ENCODE data around the gene NMUR1.

DNA sequence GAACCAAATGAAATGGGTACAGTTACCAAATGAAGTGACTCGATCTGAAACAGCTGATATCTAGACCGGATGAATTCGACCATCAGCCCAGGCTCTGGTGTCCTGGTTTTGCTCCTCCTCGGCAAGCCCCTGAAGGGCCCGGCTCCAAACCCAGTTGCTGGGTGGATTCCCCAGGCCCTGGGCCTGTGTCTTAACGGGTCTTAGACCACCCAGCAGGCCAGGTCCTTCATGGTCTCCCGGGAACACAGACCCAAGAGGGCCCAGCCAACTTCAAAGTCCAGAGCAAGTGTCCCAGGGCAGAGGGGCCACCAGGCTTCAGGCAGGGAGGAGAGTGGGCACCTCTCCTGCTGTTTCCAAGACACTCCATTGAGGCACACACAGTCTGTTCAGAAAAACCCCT is 26.7 kb upstream of the NMUR1 start:
- TF ChIP-seq, protein P1, sequence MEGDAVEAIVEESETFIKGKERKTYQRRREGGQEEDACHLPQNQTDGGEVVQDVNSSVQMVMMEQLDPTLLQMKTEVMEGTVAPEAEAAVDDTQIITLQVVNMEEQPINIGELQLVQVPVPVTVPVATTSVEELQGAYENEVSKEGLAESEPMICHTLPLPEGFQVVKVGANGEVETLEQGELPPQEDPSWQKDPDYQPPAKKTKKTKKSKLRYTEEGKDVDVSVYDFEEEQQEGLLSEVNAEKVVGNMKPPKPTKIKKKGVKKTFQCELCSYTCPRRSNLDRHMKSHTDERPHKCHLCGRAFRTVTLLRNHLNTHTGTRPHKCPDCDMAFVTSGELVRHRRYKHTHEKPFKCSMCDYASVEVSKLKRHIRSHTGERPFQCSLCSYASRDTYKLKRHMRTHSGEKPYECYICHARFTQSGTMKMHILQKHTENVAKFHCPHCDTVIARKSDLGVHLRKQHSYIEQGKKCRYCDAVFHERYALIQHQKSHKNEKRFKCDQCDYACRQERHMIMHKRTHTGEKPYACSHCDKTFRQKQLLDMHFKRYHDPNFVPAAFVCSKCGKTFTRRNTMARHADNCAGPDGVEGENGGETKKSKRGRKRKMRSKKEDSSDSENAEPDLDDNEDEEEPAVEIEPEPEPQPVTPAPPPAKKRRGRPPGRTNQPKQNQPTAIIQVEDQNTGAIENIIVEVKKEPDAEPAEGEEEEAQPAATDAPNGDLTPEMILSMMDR (IDR thresholded peaks at IDR 0.05; ENCODE audit: low read depth, low read length): no peak
- TF ChIP-seq EZH2phosphoT487 (IDR thresholded peaks at IDR 0.05; ENCODE audit: low read depth): no peak
